Measurements from ENCODE around the gene AFF1. TPM values are rescaled to one million over a fixed set of nuclear protein-coding genes. Genes with fewer than 3 reads are reported as not detected.
"Not testable (repeated sequence)": the region's sequence is repeated elsewhere in the genome, so short reads cannot be mapped to it uniquely, and the experiment has no call there.

The AFF1 gene
- polyA plus RNA-seq, 3 donors = 40.1 to 57.9 (median 51.0) TPM

GRCh38 chr4:87054900-87055299, 120.1 kb downstream of the AFF1 start:
- no peak for DNase-seq

GRCh38 chr4:87055311-87055710, 120.5 kb downstream of the AFF1 start:
- DNase-seq = no peak

GRCh38 chr4:87056881-87057280, 122.1 kb downstream of the AFF1 start:
- DNase-seq = no peak

GRCh38 chr4:87057835-87058355, 123.1 kb downstream of the AFF1 start:
- no peak for DNase-seq

GRCh38 chr4:87058356-87059073, 123.7 kb downstream of the AFF1 start:
- DNase-seq = no peak

- no peak for DNase-seq
These were observed 126.1 kb downstream of the AFF1 start for GRCh38 chr4:87060957-87061356.

GRCh38 chr4:87065021-87065420, 130.2 kb downstream of the AFF1 start:
- DNase-seq = no peak

GRCh38 chr4:87066403-87067123, 131.8 kb downstream of the AFF1 start:
- DNase-seq = no peak

- DNase-seq = no peak
These were observed 132.5 kb downstream of the AFF1 start for GRCh38 chr4:87067124-87067885.

- no peak for DNase-seq
These were observed 133.8 kb downstream of the AFF1 start for GRCh38 chr4:87068583-87069021.

GRCh38 chr4:87069037-87069742, 134.4 kb downstream of the AFF1 start:
- DNase-seq = no peak

- DNase-seq = no peak
These were observed 136.6 kb downstream of the AFF1 start for GRCh38 chr4:87071401-87071800.

- DNase-seq = not testable (repeated sequence)
These were observed 137.7 kb downstream of the AFF1 start for GRCh38 chr4:87072545-87072944.

- no peak for DNase-seq
These were observed 138.6 kb downstream of the AFF1 start for GRCh38 chr4:87073199-87074120.

- DNase-seq = no peak
These were observed 139.3 kb downstream of the AFF1 start for GRCh38 chr4:87074121-87074488.

GRCh38 chr4:87075876-87076275, 141.1 kb downstream of the AFF1 start:
- no peak for DNase-seq

- DNase-seq = no peak
These were observed 142.0 kb downstream of the AFF1 start for GRCh38 chr4:87076690-87077358.

- no peak for DNase-seq
These were observed 143.2 kb downstream of the AFF1 start for GRCh38 chr4:87077914-87078585.

- DNase-seq = no peak
These were observed 144.2 kb downstream of the AFF1 start for GRCh38 chr4:87078987-87079486.
